GM21786 (cell line): Measurements from ENCODE around the gene SNX30.

Experiments used
- ATAC-seq: cut with Tn5 transposase; IDR thresholded peaks from one replicate; pipeline ENCODE4 v1.9.1; 2021; ENCODE audit not compliant: unreplicated experiment

Gene SNX30

DNA sequence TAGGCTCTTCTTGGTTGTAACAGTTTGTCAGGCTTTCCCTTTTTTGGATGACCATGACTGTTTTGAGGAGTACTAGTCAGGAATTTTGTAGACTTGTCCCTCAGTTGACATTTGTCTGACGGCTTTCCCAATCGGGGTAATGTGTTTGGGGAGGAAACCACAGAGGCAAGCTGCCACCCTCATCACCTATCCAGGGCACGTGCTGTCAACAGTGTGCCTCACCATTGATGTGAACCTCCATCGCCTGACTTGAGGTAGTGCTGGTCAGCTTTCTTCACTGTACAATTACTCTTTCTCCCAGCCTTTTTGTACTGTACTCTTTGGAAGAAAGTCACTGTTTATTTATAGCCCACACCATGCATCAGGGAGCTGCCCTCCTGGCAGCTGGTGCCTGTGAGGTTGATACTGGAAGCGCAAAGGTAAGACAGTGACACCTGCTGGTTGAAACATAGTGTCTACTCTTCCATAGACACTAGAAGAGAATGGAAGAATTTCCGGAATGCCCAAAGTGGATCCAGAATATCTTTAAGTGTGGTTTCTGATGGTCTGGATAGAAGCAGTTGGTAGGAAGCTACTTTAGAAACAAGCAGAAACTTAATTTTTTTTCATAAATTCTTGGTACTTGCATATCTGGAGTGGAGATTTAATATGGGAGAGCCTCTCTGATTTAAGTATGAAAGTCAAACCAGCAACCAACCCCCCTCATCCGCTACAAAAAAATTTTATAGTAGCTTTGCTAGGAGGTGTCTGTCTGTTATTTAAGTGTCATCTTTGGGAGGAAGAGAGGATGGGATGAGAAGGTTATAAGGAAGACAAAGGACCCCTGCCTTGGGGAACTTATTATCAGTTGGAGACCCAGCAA, 69.3 kb downstream of the SNX30 start:
- ATAC-seq, result peak; percentile 73

DNA sequence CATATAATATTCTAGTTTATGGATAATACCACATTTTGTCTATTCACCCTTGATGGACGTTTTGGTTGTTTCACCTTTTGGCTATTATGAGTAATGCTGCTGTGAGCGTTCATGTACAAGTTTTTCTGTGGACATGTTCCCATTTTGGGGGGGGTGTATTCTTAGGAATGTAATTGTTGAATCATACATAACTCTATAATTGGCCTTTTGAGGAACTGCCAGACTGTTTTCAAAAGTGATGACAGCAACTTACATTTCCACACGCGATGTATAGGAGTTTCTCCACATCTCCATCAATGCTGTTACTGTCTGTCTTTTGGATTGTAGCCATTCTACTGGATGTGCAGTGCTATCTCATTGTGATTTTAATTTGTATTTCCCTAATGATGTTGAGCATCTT, 70.3 kb downstream of the SNX30 start:
- no peak for ATAC-seq

DNA sequence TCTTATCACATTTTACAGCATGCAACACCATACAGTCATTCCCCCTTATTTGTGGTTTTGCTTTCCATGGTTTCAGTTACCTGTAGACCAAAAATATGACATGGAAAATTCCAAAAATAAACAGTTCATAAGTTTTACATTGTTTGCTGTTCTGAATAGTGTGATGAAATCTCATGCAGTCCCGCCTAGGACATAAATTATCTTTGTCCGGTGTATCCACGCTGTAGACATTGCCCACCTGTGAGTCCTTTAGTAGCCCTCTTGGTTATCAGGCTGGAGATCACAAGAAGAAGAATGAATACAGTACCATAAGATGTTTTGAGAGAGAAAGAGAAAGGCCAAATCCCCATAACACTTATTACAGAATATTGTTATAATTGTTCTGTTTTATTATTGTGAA, 72.1 kb downstream of the SNX30 start:
- no peak for ATAC-seq

DNA sequence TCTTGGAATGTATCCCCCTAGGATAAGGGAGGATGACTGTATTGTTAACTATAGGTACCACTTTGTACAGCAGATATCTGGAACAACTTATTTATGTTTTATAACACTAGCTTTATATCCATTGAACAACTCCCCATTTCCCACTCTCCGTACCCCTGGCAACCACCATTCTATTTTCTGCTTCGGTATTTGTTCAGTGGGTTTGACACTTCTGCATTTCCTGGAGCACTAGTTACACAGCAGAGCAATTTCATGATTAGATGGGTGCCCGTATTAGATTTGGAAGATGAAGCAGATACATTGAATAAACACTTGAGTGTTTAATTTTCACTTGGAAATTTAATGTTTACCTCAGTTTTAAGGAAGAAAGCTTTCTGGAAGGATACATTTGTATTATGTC, 72.7 kb downstream of the SNX30 start:
- ATAC-seq, result no peak

DNA sequence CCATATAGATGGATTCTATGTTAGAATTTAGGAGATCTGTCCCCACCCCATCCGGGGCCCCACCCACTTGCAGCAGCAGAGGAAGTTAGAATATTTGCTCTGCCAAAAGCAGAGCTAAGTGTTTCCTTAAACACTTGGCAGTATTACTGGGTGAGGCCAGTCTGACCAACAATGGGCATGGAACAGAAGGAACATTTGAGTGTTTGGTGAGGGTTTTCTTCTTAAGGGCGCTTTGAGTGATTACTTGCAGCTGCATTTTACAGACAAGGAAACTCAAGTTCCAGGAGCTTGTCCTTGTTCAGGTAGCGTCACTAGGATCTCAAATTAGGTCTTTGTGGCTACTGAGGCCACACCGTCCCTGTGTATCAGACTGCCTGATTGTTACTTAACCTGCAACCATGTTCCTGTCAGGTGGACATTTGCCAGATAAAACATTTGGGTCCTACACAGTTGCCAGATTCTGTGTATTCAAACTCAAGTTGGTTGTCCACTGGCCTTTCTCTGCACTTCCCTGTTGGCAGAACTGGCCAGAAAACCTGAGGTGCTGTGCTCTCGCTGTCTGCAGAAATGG, 80.8 kb downstream of the SNX30 start:
- ATAC-seq, result no peak

DNA sequence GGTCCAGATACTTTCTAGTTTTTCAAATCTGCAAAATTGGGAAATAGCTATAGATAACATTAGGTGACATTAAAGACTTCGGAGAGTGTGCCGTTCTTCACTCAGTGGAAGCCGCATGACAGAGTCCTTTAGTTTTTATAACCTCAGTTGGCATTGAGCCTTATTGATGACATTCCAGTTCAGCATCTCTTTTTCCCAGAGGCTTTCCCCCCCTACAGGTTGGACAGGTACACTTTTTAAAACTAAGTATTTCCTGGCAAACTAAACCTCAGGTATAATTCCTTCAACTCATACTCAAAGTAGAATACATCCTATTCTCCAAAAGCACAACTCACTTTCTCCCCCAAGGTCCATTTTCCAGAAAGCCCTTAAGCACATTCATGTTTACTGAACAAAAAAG, 81.4 kb downstream of the SNX30 start:
- ATAC-seq, result no peak

DNA sequence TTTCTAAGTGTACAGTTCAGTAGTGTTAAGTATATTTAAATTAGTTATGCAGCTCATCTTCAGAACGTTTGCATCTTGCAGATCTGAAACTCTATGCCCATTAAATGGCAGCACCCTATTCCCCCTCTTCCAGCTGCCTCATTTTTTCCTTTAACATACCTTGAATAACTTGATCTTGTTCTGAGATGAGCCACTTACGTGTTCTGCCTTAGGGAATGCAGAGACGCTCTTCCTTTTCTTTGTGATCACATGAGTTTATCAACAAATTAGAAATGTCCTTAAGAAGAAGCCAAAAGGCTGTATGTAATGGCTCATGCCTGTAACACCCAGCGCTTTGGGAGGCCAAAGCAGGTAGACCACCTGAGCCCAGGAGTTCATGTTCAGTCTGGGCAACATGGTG, 82.5 kb downstream of the SNX30 start:
- no peak for ATAC-seq

DNA sequence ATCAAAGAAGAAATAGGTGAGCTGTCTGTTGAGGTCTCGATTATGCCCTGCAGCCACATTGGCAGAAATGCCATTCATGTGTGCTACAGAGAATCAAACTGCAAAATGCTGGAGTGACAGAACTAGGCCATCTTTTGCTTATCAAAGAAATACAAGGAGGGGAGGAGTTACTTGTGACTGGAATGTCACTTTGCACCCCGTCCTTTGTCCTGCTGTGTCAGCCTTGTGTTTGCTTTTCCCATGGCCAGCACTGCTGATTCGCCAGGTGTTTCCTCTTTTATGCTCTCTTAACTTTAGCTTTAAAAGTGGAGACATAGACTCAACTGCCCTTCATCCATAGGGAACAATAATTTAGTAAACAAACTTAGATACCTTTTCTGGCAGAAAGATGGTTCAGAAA, 85.8 kb downstream of the SNX30 start:
- no peak for ATAC-seq

DNA sequence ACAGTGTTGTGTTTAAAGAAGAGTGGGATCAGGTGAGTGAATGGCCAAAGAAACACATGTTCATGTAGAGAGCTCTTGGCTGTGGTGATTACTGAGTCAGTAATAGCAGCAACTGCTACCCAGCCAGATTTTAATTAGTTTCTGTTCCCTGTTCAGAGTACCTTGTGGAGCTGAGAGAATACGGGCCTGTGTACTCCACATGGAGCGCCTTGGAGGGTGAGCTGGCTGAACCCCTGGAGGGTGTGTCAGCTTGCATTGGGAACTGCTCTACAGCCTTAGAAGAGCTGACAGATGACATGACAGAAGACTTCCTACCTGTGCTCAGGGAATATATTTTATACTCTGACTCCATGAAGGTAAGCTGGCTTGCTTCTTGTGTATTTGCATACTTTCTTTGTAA, 87.8 kb downstream of the SNX30 start:
- no peak for ATAC-seq

DNA sequence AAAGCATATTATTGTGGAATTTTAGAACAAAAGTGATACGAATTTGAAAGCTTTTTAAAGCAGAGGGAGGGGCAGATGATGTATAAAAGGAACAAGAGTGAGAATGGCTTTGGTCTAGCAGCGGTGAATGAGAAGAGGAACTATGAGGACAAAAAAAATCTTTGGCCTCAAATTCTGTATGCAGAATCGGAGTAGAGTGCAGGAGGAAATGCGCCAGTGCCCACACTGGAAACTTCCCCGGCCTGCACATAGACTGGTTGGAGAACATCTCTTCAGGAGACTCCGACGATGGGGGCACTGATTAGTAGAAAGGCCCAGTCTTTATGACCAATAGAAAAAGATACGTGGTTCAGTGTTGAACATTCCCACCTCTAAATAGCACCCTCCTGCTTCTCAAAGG, 88.8 kb downstream of the SNX30 start:
- ATAC-seq, result no peak

DNA sequence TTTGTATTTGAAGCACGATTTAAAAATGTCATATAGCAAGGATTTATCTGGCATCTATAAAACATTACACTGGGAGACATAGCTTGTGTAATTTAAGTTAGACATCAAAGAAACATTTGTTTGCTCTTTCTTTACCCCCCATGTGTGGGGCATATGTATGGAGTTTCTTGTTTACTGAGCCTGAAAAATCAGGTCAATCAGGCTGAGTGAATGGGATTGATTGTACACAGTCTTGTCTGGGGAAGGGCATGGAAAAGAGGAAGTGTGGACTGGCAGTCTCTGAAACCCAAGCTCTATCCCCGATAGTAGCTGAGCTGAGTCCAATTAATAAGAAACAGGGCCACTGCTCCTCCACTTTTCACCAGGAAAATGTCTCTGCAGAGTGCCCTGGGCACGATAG, 90.7 kb downstream of the SNX30 start:
- no peak for ATAC-seq

DNA sequence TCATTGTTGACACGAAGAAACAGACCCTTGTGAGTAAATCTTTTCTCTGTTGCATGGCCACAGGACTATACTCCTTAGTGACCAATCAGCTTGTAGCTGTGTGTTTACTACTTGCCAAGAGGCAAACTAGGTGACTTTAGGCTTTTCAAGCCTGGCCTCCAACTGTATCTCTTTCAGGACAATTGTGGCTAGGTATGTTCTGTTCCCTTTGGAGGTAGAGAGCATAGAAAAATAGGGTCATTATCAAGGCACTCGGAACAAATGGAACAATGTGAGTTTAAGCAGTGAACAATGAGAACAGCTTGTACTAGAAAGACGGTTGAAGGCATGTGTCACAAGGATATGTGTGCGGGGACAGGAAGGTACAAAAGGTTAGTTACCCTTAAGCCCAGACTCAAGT, 92.0 kb downstream of the SNX30 start:
- ATAC-seq, result no peak

DNA sequence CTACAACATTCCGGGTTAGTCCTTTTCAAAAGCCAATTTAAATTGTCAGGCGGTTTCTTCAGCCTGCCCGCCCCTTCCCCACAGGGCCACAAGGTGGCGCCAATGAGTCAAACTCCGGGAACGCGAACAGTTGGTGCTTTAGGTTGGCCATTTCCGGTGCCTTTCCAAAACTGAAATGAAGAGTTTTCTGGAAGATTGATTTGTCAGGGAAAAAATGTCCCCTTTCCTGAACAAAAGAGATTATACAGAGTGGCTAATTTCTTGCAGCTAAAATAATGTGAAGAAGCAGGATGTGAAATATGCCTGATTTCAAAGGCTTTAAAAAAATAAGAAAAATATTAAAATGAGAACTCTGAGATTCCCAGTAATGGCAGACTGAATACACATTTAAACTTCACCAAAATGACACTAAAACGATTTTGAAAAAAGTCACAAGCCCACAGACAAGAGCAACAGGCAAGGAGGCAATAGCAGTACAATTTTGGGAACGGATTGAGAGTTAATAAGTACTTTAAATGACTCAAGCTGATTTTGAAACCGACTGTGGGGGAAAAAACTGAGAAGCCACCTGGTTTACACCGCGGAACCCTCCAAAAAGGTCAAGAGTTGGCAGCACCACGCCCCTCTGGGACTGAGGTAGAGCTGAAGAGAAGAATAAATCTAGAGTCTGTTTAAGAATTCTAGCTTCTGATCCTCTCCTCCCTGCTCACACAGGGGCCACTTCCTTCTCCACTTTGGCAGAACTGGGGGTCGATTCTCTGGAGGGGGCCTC, 94.4 kb downstream of the SNX30 start:
- ATAC-seq, result peak; percentile 89

DNA sequence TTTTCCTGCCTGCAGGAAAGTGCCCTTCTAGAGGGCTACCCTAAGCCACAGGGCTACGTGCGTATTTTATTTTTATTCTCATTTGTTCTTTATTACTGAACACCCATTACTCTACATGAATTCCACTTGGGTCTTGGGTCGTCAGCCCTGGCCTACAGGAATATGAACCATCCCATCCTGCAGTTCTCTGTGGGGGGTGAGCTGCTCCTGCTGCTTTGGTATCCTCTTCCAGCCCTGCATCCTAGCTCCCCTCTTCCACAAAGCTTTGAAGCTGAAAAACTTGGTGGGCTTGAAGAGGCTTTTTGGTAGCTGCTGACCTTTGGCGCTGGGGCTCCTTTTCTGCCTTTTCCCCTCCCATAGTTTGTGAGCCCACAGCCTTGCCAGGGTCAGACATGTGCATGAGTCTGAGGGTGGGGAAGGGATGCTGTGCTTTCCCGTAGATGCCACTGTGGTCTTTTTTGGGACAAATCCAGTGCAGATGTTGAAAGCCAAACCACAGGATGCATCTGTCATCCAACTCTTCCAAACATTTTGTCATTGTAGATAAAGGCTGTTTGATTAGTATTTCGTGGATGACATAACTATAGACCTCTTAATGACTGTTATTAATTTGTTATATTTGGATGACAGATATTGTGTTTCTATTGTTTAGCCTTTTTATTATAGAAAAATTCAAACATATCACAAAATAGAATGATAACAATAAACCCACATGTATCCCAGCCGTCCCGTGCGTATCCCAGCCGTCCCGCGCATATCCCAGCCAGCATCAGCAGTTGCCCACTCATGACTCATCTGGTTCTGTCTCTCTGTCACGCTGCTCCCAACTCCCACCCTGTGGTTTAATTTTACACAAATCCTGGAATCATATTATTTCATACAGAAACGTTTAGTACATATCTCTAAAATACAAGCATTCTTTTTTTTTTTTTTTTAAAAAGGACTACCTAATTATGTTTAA, 96.2 kb downstream of the SNX30 start:
- no peak for ATAC-seq

DNA sequence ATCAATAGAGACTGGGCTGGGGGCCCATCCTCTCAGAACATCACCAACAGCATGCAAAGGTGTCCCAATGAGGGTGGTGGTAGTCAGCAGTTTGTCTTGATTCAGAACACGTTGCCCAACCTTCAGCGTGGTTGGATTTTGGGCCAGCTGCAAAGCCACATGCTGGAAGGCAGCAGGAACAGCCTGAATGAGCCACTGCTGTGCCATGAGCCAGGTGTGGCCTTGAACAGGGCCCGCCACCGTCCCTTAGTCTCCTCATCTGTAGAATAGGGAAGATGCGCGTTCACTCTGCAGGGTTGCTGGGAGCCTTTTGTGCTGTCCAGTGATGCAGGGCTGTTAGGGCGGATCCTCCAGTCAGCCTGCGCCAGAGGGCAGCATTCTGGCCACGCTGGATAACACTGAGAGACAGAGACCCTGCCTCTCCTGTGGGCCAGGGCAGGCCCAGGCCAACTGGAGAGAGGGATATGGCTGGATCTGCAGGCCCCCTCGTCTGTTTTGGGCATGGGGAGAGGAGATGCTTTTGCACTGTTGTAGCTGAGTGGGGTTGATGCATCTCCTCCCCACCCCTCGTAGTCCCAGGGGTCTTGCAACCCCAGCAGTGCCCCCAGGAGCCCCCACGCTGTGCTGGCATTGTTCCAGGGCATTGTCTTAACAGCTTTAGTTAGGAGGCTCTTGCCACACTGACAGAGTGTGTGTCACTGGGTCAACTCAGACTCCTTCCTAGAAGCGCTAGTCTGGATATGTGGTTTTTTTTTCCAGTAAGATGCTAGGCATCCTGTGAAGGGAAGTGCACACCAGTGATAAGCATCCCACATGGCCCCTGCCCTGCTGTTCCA, 98.0 kb downstream of the SNX30 start:
- ATAC-seq, result no peak

DNA sequence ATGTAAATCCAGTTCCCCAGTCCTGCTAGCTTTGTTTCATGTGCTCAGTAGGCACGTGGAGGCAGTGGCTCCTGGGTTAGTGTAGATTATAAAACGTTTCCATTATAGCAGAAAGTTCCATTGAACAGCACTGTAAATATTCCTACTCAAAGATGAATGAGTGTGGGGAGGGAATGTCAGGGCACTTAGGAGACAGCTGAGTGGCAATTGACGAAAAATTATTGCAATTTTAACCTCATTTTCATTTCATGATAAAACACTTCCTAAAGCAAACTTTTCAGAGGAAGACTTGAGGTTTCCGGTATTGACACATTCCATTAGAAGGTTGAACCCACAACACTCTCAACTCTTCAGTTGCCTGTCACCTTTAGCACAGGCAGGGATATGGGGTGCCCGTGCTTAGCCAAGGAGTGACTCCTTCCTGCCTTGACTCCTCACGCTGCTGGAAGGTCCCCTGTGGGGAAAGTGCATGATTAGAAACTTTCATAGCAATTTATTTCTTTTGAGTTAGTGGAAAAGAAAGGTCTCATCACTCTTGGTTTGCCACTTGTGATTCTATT, 98.9 kb downstream of the SNX30 start:
- ATAC-seq, result no peak

DNA sequence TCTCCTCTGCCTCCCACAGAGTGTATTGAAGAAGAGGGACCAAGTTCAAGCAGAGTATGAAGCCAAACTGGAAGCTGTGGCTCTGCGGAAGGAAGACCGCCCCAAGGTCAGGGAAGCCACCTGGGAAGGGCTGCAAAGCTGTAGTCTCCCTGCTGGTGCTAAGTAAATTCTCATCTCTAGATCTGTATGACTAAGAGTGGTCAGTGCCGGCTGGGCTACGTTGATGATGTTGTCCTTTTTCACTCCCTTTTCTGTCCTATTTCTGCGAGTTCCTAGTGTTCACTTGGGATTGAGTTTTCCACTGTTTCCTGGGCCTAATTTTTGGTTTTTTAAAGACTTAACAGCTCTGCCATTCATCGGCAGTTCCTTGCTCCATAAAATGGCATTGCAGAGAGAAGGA, 100.3 kb downstream of the SNX30 start:
- no peak for ATAC-seq

DNA sequence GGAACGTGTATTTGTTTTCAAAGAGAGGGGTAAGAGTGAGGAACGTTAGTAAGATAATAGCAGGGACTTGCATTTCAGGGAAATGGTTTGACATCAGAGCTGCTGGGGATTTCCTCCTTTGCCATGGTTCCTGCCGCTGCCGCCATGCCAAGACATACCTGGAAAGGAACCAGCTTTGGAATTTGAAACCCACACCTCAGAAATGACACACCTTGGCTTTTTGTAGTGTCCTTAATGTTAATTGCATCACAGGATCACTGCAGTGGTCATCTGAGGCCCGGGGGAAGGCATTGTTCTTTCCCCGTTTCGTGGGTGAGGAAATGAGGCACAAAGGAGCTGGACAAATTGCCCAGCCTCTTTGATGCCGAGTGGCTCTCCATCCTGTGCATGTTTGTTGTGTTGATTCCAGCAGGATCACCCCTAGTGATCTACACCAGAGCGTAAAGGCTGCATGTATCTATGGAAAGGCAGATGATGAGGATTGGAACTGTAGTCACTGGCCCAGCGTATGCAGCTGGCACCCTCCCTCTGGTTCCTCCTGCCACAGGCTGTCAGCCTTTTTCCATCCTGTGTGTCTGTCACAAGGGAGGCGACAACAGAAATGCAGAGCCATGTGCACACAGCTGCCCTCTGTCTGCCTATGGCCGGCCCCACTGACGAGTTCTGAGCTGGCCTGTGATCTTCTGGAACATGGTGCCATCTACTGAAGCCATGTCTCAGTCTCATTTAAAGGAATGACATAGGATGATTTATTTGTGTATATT, 102.4 kb downstream of the SNX30 start:
- no peak for ATAC-seq
